ENCODE results near the gene ATG12. TPM values are rescaled to one million over a fixed set of nuclear protein-coding genes. Genes with fewer than 3 reads are reported as not detected.

ATG12 gene
- total and polyA plus RNA-seq, 2 experiments from 2014 or later: 52.6 to 109 TPM

DNA sequence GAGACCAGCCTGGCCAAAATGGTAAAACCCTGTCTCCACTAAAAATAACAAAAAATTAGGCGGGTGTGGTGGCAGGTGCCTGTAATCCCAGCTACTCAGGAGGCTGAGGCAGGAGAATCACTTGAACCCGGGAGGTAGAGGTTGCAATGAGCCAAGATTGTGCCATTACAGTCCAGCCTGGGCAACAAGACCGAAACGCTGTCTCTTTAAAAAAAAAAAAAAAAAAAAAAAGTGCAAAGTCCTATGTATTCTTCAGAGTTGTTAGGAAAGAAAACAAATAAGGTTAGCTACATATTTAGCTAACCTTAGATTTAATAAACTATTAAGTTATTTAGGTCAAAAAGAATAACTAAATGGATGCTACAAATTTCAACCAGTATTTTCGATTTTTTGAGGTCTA is 11.5 kb downstream of the ATG12 start (continued):
- TF ChIP-seq REST (IDR thresholded peaks at IDR 0.05; ENCODE audit: unreplicated experiment): no peak
- no peak for TF ChIP-seq JUNB (IDR thresholded peaks at IDR 0.05; ENCODE audit: unreplicated experiment)
- no peak for TF ChIP-seq EZH2 (IDR thresholded peaks at IDR 0.05; ENCODE audit: low read depth, unreplicated experiment)
- no peak for TF ChIP-seq POLR2AphosphoS5 (IDR thresholded peaks at IDR 0.05; ENCODE audit: low read depth)
- no peak for TF ChIP-seq ZNF114 (CRISPR knock-in tag; IDR thresholded peaks at IDR 0.05)
- TF ChIP-seq, protein P1, sequence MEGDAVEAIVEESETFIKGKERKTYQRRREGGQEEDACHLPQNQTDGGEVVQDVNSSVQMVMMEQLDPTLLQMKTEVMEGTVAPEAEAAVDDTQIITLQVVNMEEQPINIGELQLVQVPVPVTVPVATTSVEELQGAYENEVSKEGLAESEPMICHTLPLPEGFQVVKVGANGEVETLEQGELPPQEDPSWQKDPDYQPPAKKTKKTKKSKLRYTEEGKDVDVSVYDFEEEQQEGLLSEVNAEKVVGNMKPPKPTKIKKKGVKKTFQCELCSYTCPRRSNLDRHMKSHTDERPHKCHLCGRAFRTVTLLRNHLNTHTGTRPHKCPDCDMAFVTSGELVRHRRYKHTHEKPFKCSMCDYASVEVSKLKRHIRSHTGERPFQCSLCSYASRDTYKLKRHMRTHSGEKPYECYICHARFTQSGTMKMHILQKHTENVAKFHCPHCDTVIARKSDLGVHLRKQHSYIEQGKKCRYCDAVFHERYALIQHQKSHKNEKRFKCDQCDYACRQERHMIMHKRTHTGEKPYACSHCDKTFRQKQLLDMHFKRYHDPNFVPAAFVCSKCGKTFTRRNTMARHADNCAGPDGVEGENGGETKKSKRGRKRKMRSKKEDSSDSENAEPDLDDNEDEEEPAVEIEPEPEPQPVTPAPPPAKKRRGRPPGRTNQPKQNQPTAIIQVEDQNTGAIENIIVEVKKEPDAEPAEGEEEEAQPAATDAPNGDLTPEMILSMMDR (conservative IDR thresholded peaks at IDR 0.05; ENCODE audit: low read depth in 2 of 2): no peak
- TF ChIP-seq CREB1 (CRISPR knock-in tag; IDR thresholded peaks at IDR 0.05; ENCODE audit: low read depth): no peak
- TF ChIP-seq NANOG (IDR thresholded peaks at IDR 0.05; ENCODE audit: borderline replicate concordance): no peak
- TF ChIP-seq EZH2phosphoT487 (IDR thresholded peaks at IDR 0.05; ENCODE audit: unreplicated experiment): no peak

- no peaks in the 10 kb centered on the region for H4K20me1 ChIP-seq (replicated peaks; ENCODE audit: insufficient read depth)
- H3K4me3 ChIP-seq: no peak overlapping the region
- peaks cover 21% of the 10 kb centered on the region for H3K9me3 Mint-ChIP-seq
- H2AFZ ChIP-seq: no peak overlapping the region
- no peak for ATAC-seq
- H3F3A ChIP-seq (replicated peaks; ENCODE audit: low read depth): no peaks in the 10 kb centered on the region
- H3K36me3 ChIP-seq (ENCODE audit: insufficient read depth): no peaks in the 10 kb centered on the region
- H3K4me3 Mint-ChIP-seq: no peak overlapping the region
- no peak for DNase-seq (ENCODE audit: low spot score)
- H3K4me1 Mint-ChIP-seq: no peaks in the 10 kb centered on the region
- H3K4me2 ChIP-seq: no peak overlapping the region
- no peaks in the 10 kb centered on the region for H3K27me3 ChIP-seq (ENCODE audit: insufficient read depth)
- H3K27ac Mint-ChIP-seq: no peak overlapping the region
- peaks cover 8% of the 10 kb centered on the region for H3K9me2 ChIP-seq (ENCODE audit: insufficient read depth)
- no peak overlapping the region for H3K27ac ChIP-seq (ENCODE audit: low read depth)
- H3K4me1 ChIP-seq (ENCODE audit: insufficient read depth): no peaks in the 10 kb centered on the region
- H3K27me3 Mint-ChIP-seq (ENCODE audit: insufficient read depth, low read depth, poor library complexity): no peaks in the 10 kb centered on the region
- H3K79me2 ChIP-seq (replicated peaks; ENCODE audit: insufficient read depth): no peaks in the 10 kb centered on the region
- H3K36me3 Mint-ChIP-seq (ENCODE audit: low read depth): peaks cover 34% of the 10 kb centered on the region
- TF ChIP-seq EZH2 (IDR thresholded peaks at IDR 0.05; ENCODE audit: low read depth, unreplicated experiment) (no peak), JUNB (IDR thresholded peaks at IDR 0.05; ENCODE audit: unreplicated experiment) (no peak), REST (IDR thresholded peaks at IDR 0.05; ENCODE audit: unreplicated experiment) (no peak), STAT1 (IDR thresholded peaks at IDR 0.05; ENCODE audit: unreplicated experiment) (no peak), POLR2AphosphoS5 (IDR thresholded peaks at IDR 0.05; ENCODE audit: low read depth) (no peak)
- TF ChIP-seq, protein P1 (conservative IDR thresholded peaks at IDR 0.05; ENCODE audit: low read depth in 2 of 2): no peak
Observed at GRCh38 chr5:115825948-115826347, 15.4 kb downstream of the ATG12 start.

Data from GM23338 (cell line).